PC-9 (cell line): Measurements from ENCODE around the gene ZNF341. TPM values are rescaled to one million over a fixed set of nuclear protein-coding genes. Genes with fewer than 3 reads are reported as not detected.

ENCODE experiments used
- BruUV-seq: library from RNA; stranded (reverse); fragments of 400-500 nt; replicated peaks from 2 replicates; lab custom pipeline; 2021; lab: Mats Ljungman, UMichigan
- CTCF ChIA-PET: fragments of 300-600 bp; sonication (Branson Sonifier 250); formaldehyde crosslinking; loops from one replicate; lab custom pipeline; 2022; ENCODE audit warnings: antibody characterized with exemption; lab: Charles Lee
- POLR2A ChIA-PET: fragments of 300-600 bp; sonication (Branson Sonifier 250); formaldehyde crosslinking; loops from one replicate; lab custom pipeline; 2022; ENCODE audit warnings: antibody characterized with exemption; ENCODE audit not compliant: unreplicated experiment; lab: Charles Lee
- DNase-seq, 2 experiments: peaks; one replicate each; pipeline versions ENCODE4 v3.0.0 to v3.0.0-alpha.2; 2015 to 2022; ENCODE audit warnings: mixed read lengths in 1 of 2
- H2AFZ ChIP-seq: fragments of 200-600 bp; sonication (generic); 2 replicates; pipeline ENCODE4 v1.8.1; 2017; ENCODE audit warnings: antibody characterized with exemption
- H3F3A ChIP-seq: fragments of 200-600 bp; sonication (generic); 2 replicates; pipeline ENCODE4 v1.8.1; 2017; ENCODE audit warnings: antibody characterized with exemption, mild to moderate bottlenecking, low read depth; ENCODE audit not compliant: insufficient read depth
- H3K27ac ChIP-seq: fragments of 200-600 bp; sonication (generic); 2 replicates; pipeline ENCODE4 v1.6.1; 2016; ENCODE audit warnings: mixed run types
- H3K27me3 ChIP-seq: fragments of 200-600 bp; sonication (generic); 2 replicates; pipeline ENCODE4 v1.6.1; 2016; ENCODE audit warnings: low read depth, mixed run types; ENCODE audit not compliant: insufficient read depth
- H3K36me3 ChIP-seq: fragments of 200-600 bp; sonication (generic); 2 replicates; pipeline ENCODE4 v1.6.1; 2016; ENCODE audit warnings: low read depth, mixed run types
- H3K4me1 ChIP-seq: fragments of 200-600 bp; sonication (generic); replicated peaks from 2 replicates; pipeline ENCODE4 v1.6.1; 2016; ENCODE audit warnings: mixed run types; ENCODE audit not compliant: insufficient read depth
- H3K4me2 ChIP-seq: fragments of 200-600 bp; sonication (generic); 2 replicates; pipeline ENCODE4 v1.6.1; 2017; ENCODE audit warnings: mixed run types
- H3K4me3 ChIP-seq: fragments of 200-600 bp; sonication (generic); 2 replicates; pipeline ENCODE4 v1.6.1; 2016; ENCODE audit warnings: mixed run types
- H3K79me2 ChIP-seq: fragments of 200-600 bp; sonication (generic); 2 replicates; pipeline ENCODE4 v1.6.1; 2017; ENCODE audit warnings: low read depth, mixed run types
- H3K9me2 ChIP-seq: fragments of 200-600 bp; sonication (generic); 2 replicates; pipeline ENCODE4 v1.8.1; 2017; ENCODE audit warnings: mild to moderate bottlenecking; ENCODE audit not compliant: insufficient read depth
- H3K9me3 ChIP-seq: fragments of 200-600 bp; sonication (generic); 2 replicates; pipeline ENCODE4 v1.8.1; 2016; ENCODE audit warnings: low read depth; ENCODE audit not compliant: insufficient read depth
- H4K20me1 ChIP-seq: fragments of 200-600 bp; sonication (generic); 2 replicates; pipeline ENCODE4 v1.8.1; 2017; ENCODE audit not compliant: insufficient read depth
- CTCF ChIP-seq: fragments of 200-600 bp; sonication (generic); conservative IDR thresholded peaks from 2 replicates; pipeline ENCODE4 v1.6.1; 2017; ENCODE audit warnings: mixed run types, antibody characterized with exemption, mild to moderate bottlenecking, moderate library complexity
- EZH2 ChIP-seq: fragments of 200-600 bp; sonication (generic); IDR thresholded peaks from 2 replicates; pipeline ENCODE4 v1.8.0; 2017; ENCODE audit warnings: antibody characterized with exemption, low read depth
- intact Hi-C: fragments of 100-400 bp; cut with micrococcal nuclease; formaldehyde crosslinking; loops from one replicate; pipeline ENCODE4 v1.10.0; 2022; ENCODE audit not compliant: unreplicated experiment
- total RNA-seq: library from RNA; stranded (reverse); gene quantifications from 2 replicates; pipeline ENCODE4 v1.2.3, GENCODE V29; 2021

Gene ZNF341
- total RNA-seq, 1 experiment from 2014 or later: 5.6 TPM

GRCh38 chr20:33766686-33767085 is 34.9 kb downstream of the ZNF341 start:
- no peaks in the 10 kb centered on the region for H3K9me3 ChIP-seq
- no peaks in the 10 kb centered on the region for H3K79me2 ChIP-seq
- DNase-seq: no peak
- intact Hi-C loops: no loop called here
- H3K4me1 ChIP-seq: no peaks in the 10 kb centered on the region
- H3K9me2 ChIP-seq: no peaks in the 10 kb centered on the region
- ChIA-PET CTCF (no interaction called here), POLR2A (no interaction called here)
- no TSS peak for BruUV-seq
- no peaks in the 10 kb centered on the region for H3K36me3 ChIP-seq
- no peak overlapping the region for H3K4me2 ChIP-seq
- H4K20me1 ChIP-seq: no peaks in the 10 kb centered on the region
- no peak overlapping the region for H3K27ac ChIP-seq
- no peaks in the 10 kb centered on the region for H3F3A ChIP-seq
- TF ChIP-seq EZH2 (no peak), CTCF (no peak)
- no peak overlapping the region for H2AFZ ChIP-seq
- H3K27me3 ChIP-seq: no peaks in the 10 kb centered on the region
- H3K4me3 ChIP-seq: no peak overlapping the region

GRCh38 chr20:33767777-33768138 is 36.0 kb downstream of the ZNF341 start:
- no peak overlapping the region for H2AFZ ChIP-seq
- H3K27ac ChIP-seq: no peak overlapping the region
- H3K4me2 ChIP-seq: no peak overlapping the region
- H3K27me3 ChIP-seq: no peaks in the 10 kb centered on the region
- H3K4me1 ChIP-seq: no peaks in the 10 kb centered on the region
- no peak for TF ChIP-seq EZH2
- no peak overlapping the region for H3K4me3 ChIP-seq
- no peaks in the 10 kb centered on the region for H3K79me2 ChIP-seq
- H4K20me1 ChIP-seq: no peaks in the 10 kb centered on the region
- H3F3A ChIP-seq: 0 out of 2 replicates have a peak, but pooled peaks cover 5% of the 10 kb centered on the region
- no peaks in the 10 kb centered on the region for H3K9me3 ChIP-seq
- DNase-seq: no peak
- POLR2A ChIA-PET: no interaction called here
- H3K9me2 ChIP-seq: no peaks in the 10 kb centered on the region
- CTCF ChIA-PET: no interaction called here
- no peaks in the 10 kb centered on the region for H3K36me3 ChIP-seq
- intact Hi-C loops: no loop called here
- no TSS peak for BruUV-seq

- Histone ChIP-seq H3K4me2 (no peak overlapping the region), H3K9me2 (no peaks in the 10 kb centered on the region), H3K36me3 (no peaks in the 10 kb centered on the region), H4K20me1 (no peaks in the 10 kb centered on the region), H3K27me3 (no peaks in the 10 kb centered on the region), H3K79me2 (no peaks in the 10 kb centered on the region), H2AFZ (no peak overlapping the region), H3K4me1 (no peaks in the 10 kb centered on the region), H3K27ac (no peak overlapping the region), H3K4me3 (no peak overlapping the region), H3K9me3 (no peaks in the 10 kb centered on the region), H3F3A (peaks cover 5% of the 10 kb centered on the region; the same call in 1 of the 2 replicates)
- TF ChIP-seq EZH2 (no peak), CTCF (no peak)
- ChIA-PET POLR2A (no interaction called here), CTCF (no interaction called here)
- no peak for DNase-seq
- BruUV-seq: no TSS peak
- intact Hi-C loops: no loop called here
These were observed 37.2 kb downstream of the ZNF341 start for GRCh38 chr20:33769043-33769442.

GRCh38 chr20:33770005-33770404 is 38.2 kb downstream of the ZNF341 start:
- no TSS peak for BruUV-seq

More at GRCh38 chr20:33770005-33770404, 38.2 kb downstream of the ZNF341 start:
- no peak for DNase-seq
- ChIA-PET CTCF (interaction anchor here (0.6 kb wide), 1 partner anchor 15 kb away, joined by 6 read pairs; no protein-coding TSS in a partner anchor), POLR2A (no interaction called here)
- TF ChIP-seq EZH2 (no peak), CTCF (no peak)
- intact Hi-C loops: no loop called here
- Histone ChIP-seq H3K9me2 (no peaks in the 10 kb centered on the region), H4K20me1 (no peaks in the 10 kb centered on the region), H3K4me1 (no peaks in the 10 kb centered on the region), H3K79me2 (no peaks in the 10 kb centered on the region), H3F3A (peaks cover 5% of the 10 kb centered on the region; the same call in 1 of the 2 replicates), H2AFZ (no peak overlapping the region), H3K4me3 (no peak overlapping the region), H3K27me3 (no peaks in the 10 kb centered on the region), H3K36me3 (no peaks in the 10 kb centered on the region), H3K4me2 (no peak overlapping the region), H3K27ac (no peak overlapping the region), H3K9me3 (no peaks in the 10 kb centered on the region)
